ENCODE results near the gene GPC6.

Gene GPC6

DNA sequence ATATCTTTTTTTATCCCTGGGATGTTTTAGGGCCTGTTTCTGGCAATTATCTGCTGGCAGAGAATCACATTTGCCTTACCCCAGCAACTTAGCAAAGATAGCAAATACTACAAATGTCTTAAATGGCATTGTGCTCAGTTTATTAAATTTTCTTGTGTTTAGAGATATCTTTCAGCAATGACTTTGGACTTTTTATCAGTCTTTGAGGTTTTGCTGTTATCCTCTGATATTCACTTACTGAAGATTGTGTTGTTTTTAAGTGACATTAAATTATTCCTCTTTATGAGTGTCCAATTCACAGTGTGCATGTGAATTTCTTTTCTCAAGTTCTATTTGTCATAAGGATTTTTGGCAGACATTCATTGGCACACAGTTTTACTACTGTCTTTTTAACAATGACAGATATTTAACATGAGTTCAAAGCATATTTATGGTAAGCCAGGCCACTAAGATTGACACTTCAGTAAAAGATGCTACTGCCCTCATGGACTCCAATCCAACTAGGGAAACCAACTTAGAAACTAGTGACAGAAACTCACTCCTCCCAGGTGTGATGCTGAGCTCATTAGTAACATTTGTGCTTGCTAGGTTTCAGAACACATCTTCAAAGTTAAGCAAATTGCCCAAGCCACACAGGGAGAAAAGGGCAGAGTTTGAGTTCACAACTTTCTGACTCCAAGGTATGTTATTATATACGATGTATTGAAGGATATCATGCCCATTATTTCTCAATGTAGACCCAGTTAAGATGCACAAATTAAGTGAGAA is 481.9 kb downstream of the GPC6 start:
- no peak for FAIRE-seq

DNA sequence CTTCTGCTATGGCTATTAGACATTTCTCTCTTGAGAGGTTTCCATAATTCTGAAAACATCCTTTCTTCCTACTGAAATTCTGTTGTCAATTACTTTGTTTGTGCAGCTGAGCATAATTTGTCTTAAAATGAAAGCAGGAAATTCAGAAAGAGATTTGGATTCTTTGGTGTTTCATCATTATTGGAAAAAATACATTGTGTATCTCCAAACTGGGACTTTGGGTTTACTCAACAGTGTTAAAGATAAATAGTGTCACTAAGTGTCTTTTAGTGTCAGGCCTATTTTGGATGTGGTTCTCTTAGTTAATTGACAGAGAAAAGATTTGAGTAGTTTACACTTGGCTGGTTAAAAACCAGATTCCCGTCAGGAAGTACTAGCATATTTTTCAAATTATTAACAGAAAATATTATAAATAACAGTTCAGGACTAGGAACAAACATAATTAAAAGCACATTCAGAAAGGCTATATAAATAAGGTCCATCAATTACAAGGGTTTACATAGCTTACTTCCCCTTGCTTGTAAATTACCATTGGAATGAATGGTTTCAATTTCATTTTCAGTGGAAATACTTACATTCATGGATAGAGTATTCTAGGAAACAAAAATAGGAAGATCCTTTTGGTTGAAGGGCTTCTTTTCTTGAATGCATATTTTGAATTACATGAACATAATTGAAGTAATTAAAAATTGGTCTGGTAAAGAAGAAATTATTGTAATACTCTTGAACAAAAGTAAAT is 483.1 kb downstream of the GPC6 start:
- peak; percentile 86 for FAIRE-seq

DNA sequence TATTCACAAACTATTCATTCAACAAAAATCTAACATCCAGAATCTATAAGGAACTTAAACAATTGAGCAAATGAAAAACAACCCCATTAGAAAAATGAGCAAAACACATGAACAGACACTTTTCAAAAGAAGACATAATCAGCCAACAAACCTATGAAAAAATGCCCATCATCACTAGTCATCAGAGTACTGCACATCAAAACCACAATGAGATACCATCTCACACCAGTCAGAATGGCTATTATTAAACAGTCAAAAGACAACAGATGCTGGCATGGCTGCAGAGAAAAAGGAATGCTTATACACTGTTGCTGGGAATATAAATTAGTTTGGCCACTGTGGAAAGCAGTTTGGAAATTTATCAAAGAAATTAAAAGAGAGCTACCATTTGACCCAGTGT is 487.6 kb downstream of the GPC6 start:
- FAIRE-seq, result no peak

DNA sequence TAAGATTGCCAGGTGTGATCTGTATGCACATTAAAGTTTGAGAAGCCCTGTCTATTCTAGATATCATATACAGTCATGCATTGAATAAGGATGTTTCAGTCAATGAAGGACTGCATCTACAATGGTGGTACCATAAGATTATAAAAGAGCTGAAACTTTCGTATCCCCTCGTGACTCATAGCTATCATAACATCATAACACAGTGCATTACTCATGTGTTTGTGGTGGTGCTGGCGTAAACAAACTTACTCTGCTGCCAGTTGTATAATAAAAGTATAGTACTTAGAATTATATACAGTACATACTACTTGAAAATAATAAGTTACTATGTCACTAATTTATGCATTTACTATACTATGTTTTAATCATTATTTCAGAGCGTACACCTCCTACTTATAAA is 489.3 kb downstream of the GPC6 start:
- no peak for FAIRE-seq

DNA sequence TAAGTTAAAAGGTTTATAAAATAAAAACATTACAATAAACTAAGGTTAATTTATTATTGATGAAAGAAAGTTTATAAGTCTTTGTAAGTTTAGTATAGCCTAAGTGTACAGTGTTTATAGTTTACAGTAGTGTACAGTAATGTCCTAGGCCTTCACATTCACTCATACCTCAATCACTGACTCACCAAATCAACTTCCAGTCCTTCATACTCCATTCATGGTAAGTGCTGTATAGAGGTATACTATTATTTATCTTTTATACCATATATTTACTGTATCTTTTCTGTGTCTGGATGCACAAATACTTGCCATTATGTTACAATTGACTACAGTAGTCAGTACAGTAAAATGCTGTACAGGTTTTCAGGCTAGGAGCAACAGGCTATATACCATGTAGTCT is 490.0 kb downstream of the GPC6 start:
- FAIRE-seq, result no peak

DNA sequence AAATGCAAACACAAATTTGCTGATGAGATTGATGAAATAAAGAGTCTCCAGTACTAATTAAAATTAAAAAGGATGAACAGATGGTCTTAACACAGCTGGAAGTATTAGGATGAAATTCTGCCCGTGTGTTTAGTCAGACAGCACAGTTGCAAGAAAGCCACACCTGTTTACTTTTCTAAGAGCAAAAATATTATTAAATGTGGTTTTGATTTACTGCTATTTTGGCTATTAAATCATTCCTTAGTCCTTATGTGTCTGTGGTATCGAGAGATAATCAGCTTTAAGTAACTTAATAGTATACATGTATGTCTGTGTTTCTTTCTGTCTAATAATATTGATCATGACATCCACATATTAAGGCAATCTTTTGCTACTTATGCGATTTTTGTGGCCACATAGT is 494.9 kb downstream of the GPC6 start:
- FAIRE-seq, result no peak

DNA sequence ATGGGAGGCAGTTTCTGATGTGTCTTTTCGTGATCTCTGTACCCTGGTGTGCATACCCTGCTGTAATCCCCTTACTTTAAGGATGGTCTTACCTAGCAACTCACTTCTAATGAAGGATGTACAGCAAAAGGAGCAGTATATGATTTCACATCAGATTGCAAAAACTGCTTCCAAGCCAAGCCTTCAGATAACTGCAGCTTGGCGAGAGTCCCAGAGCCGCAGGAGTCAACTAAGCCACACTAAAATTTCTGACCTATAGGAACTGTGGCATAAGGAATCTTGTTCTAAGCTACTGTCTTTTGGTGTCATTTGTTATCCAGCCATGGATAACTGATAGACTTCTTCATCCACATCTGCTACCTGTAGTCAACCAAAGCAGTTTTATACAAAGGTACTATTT is 496.7 kb downstream of the GPC6 start:
- FAIRE-seq, result no peak

DNA sequence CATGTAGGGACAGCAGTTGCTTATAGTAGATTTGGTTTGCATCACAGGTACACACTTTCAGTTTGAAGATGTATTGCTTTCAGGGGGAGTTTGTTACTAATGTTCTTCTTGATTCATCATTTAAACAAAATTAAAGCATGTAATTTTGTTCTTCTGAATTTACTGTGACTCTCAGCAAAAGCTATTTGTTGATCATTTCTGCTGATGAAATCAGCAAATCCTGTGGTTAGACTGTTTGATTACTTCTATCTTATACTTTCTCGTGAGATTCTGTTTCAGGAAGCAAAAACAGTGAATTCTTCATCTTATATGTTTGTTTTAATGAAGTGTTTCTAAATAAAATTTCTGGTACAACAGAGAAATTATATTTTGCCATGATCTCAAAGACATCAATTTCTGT is 497.6 kb downstream of the GPC6 start:
- FAIRE-seq, result no peak

DNA sequence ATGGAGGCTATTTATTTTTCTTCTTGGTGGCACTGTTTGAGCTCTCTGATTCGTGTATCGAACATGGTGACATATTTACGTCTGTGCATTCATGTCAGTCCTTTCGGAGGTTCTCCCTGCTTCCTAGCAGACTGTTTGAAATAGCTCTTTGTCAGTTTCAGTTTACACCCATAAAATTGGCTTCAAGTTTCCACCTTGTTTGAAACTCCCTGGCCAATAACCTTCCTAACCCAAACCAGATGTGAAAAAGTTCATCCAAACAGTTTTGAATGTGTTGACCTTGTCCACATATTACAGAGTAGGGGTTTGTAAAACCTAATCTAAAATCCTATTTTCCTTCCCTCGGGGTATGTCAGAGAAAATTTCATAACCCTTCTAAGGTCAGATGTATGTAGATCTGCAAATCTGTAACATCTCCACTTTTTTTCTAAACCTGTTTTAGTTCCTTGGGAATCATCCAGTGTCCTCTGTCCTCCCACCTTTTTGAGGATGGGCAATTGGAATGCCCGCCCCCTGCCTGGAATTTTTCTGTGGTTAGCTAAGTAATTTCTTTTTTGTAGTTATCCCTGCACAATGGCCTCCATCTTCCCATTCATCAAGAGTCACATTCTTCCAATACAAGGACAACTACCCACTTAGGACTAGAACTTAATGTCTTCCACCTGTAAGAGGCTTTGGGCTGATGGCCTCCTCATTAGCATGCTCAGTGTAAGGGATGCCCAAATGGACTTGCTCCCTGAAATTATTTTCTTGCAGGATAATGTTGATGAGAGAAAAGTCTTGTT is 499.8 kb downstream of the GPC6 start:
- FAIRE-seq, result peak; percentile 33

DNA sequence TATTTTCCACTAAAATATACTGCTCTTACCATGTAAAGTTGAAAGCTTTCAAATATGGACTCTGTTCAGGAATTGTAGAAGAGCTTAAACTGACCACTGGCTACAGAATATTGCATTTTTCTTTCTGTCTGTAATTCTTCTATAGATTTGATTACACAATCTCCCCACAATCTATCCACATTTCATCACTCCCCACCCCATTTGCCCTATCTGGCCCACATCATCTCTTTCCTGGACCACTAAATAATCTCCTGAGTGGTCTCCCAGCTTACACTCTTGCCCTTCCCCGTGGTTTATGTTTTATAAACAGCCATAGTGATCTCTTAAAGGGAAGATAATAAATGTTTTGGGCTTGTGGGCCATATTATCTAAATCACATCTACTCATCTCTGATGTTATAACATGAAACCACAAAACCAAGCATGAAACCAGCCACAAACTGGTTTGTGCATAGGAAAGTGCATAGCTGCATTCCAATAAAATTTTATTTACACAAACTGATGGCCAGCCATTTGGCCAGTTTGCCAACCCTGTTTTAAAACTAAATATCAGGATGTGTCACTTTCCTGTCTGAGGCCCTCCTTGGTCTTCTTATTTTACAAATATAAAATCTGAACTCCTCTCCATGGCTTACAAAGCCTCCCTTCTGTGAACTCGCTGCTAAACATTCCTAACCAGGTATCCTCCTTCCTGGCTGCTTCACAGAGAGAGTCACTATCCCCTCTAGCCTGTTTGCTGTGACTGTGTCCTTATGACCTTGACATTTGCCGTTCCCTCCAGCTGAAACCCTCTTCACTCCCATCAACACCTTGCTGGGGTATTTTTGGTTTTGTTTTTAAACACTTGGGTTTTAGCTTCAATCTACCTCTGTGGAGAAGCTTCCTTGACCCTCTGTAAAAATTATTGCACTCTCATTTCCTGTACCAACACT is 500.9 kb downstream of the GPC6 start:
- FAIRE-seq, result no peak

DNA sequence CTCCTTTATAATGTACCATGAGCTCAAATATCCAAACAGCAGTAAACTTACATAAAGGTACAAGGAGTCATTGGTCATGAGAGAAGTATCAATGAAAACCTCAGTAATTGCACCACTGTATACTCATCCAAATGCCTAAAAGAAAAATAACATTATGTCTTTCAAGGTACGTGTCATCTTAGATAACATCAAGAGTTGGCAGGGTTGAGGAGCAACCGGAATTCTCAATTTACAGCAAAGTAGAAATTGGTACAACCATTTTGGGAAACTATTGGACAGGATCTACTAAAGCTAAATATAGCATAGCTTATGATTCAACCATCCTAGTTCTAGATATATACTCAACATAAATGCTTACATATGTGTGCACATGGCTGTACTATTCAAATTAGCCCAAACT is 502.8 kb downstream of the GPC6 start:
- FAIRE-seq, result no peak

DNA sequence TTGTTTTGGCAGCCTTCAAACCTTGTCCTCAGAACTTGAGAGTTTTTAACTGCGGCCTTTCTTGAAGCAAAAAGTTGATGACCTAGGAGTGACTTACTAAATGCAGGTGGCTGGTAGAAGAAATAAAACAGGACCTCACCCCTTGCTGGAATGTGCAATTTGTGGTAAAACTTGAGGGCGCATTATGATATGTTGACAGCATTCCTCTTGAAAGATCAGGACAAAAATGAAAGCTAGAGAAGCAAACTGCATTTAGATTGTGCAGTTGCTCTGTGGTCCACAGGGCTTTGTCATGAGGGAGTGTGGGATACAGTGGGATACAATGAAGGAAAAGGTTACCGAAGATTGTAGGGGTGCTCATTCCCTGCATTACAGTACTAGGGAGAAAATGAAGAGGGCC is 504.2 kb downstream of the GPC6 start:
- no peak for FAIRE-seq

DNA sequence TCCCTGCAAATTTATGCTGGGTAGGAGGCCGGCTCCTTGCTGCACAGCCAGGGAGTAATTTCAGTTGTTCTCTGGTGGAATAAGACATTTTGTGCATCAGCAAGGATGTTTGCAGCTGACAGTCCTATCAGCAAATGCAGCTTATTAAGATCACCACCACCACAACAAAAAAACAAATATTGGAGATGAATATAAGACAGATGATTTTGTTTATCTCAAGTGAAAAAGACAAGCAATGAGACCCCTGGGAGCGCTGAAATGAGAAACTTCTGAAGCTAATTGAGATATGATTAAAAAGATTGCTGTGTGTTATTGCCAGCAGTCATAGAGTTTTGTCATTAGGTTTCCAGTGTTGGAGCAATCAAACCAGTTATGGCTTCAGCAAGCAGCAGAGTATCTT is 505.6 kb downstream of the GPC6 start:
- FAIRE-seq, result no peak

DNA sequence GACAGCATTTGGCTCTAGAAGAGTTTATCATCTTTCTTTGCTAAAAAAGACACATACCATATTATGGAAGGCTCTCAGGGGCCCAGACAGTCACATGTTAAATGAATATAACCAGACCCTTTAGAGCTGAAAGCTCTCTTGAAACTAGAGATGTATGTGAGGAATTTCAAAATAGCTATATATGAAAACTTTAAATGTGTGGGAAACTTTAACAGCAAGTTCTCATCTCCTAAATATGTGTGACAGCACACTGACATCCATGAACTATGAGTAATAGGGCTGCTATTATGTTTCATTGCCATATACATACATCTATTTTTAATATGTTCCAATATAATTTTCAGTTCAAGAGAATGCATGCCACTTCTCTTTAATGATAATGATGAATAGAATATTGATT is 509.5 kb downstream of the GPC6 start:
- no peak for FAIRE-seq

DNA sequence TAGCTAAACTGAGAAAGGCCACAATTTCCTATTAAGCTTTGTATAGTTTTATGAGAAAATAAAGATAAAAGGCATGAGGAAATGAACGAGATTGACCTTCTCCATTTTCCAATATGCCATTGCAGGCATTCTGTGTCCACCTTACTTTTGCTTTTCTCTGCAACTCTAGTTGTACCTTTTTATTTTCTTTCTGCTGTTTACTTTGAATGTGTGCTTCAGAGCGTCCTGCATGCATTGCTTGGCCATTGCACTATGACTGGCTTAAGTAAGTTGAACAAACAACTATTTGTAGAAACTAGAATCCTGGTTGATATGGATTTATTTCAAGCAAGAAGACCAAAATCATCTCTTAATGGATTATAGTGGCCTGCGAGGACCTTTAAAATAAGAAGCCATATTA is 510.3 kb downstream of the GPC6 start:
- FAIRE-seq, result no peak

DNA sequence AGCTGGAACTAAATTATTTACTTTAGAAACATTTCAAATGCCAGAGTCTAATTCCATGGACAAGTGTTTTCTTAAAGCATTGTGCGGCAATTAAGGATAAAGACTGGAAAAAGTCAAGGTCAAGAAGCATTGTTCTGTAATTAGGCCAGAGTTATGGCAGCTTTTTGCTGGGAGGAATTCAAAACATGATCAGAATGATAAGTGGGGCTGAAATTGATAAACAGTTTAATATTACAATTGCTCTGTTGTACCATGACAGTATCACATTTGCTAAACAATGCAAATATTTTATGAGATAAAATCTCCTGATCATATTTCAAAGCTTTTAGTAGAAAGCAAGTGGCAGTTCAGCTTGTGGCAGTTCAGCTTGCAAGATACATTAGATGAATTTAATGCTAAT is 513.7 kb downstream of the GPC6 start:
- FAIRE-seq, result peak; percentile 96

DNA sequence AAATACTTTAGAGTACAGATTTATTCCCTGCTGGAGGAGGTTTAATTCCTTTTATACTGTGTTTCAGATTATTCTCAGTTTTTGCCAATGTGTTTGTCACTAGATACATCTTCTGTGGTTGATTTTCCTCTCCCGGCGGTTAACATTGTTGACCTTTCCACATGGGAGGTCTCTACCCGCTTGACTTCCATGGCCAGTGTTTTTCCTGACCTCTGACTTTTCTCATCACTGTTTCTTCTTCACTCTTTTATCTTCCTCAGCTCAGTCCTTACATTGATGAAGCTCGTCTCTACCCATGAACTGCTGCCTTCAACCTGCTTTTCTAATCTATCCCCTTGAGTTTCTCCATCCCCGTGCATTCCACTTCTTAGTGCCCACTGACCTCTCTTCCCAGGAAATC is 517.4 kb downstream of the GPC6 start:
- no peak for FAIRE-seq

DNA sequence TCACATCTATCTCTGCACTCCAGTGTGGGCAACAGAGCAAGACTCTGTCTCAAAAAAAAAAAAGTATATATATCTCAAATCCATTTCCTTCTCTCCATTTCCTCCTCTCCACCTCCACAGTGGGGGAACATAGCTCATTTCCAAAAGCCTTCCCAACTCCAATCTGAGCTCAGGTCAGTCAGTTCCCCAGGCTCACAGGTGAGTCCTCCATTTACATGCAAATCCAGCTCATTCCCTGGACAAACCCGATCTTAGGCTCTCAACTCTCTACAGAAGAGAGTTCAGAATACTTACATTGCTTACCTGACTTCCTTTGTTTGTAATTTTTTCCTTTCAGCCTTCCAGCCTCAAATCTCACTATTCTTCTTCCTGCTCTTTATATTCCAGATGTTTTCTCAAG is 518.3 kb downstream of the GPC6 start:
- no peak for FAIRE-seq

DNA sequence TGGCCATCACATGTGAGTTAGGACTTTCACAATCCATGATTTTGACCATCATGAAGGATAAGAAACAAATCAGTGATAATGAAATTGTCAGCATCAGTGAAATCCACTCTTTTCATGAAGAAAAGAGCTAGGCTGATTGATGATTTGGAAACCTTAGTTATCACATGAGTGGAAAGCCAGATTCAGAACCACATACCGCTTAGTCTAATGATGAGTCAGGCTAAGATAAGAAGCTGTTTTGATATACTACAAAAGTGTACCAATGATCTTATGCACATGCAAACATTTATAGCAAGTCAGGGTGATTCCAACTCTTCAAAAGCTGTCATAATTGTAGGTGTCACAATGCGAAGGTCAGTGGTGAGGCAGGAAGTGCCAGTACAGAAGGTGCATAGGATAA is 519.3 kb downstream of the GPC6 start:
- FAIRE-seq, result no peak

DNA sequence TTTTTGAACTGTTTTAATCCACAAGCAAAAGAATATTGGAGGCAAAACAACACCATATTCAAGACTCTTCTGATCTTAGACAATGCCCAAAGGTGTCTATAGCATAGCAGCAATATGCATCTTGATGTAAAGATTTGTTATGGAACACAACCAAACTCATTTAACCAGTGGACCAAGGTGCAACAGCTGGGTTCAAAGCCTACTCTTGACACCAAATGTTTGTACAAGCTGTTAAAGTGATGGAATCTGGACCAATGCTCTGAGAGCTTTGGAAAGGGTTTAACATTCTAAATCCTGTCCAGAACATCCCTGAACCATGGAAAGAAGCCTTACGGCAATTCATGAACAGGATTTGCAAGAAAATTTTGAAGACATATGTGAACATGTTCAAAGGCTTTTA is 520.0 kb downstream of the GPC6 start:
- FAIRE-seq, result no peak

DNA sequence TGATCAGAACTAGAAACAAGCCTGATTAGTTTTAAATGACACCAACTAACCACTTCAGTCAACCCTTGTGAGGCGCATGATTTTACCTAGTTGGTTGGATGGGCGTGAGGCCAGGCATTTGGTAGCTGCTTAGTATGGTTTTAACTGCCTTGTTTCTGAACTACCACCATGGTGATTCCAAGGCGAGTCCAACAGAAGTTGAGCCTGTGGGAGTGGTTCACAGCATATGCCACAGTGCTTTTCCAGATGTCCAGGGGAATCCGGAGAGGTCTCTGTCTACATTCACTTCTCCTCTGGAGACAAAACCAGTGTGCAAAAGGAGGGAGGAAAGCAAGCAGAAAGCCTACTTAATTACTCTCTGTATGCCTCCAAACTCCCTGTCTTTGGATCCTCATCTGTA is 524.1 kb downstream of the GPC6 start:
- no peak for FAIRE-seq

DNA sequence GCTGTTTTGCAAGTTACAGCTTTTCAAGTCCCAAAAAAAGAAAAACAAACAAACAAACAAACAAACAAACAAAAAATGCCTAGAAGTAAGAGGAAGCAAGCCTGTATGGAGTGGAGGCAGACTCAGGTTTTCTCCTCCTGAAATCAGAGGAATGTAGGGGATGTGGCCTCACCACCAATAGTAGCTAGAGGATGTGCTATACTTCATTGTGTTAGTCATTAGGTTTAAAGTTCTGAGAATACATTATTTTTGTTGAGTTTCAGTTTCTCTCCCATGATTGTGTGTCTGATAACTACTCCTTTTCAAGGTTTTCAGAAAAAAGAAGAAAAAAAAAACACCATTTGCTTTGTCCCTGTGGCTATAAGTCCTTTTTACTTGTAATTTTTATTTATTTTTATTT is 524.5 kb downstream of the GPC6 start:
- FAIRE-seq, result no peak

DNA sequence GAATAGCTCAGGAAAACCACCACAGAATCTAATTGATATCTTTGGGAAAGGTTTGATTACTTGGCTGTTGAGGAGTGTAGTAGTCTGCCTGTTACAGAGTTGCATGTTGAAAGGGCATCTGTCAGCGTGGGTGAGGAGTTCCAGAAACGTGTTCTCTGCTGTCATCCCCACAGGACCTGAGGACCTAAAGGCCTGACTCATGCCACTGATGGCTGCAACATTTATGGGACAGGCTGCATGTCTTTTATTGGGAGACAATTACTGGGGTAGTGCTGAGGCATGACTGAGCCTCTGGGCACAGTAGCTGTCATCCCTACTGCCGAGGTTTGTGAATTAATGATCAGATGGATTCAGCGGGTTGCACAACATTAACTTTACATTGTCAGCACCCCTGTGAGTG is 525.9 kb downstream of the GPC6 start:
- FAIRE-seq, result no peak
